Small intestine (tissue), 16 donors: Measurements from ENCODE around the gene LITAF. TPM values are rescaled to one million over a fixed set of nuclear protein-coding genes. Genes with fewer than 3 reads are reported as not detected.
A peak's percentile ranks its signal among the peaks of the same experiment; 100 is the strongest.

Experiments used
- DNase-seq, 2 donors: peaks; one replicate each; pipeline versions ENCODE4 v3.0.0 to v3.0.0-alpha.2; 2013
- FAIRE-seq: peaks from 2 replicates; lab custom pipeline; 2012; peaks lifted over from hg19 to GRCh38; lab: Jason Lieb, UNC
- H3K27ac ChIP-seq, 3 donors: one replicate each; pipeline ENCODE4 v1.5.1; 2013; ENCODE audit warnings: low read length in 2 of 3, mild to moderate bottlenecking in 2 of 3, control low read depth in 1 of 3, inconsistent platforms in 1 of 3, low read depth in 1 of 3, moderate library complexity in 1 of 3
- H3K27me3 ChIP-seq, 3 donors: one replicate each; pipeline ENCODE4 v1.6.1; 2013; ENCODE audit warnings: low read length in 3 of 3, inconsistent platforms in 1 of 3; ENCODE audit not compliant: control insufficient read depth in 3 of 3, insufficient read depth in 3 of 3
- H3K36me3 ChIP-seq, 3 donors: one replicate each; pipeline ENCODE4 v1.6.1; 2013; ENCODE audit warnings: low read length in 3 of 3, inconsistent platforms in 1 of 3, low read depth in 1 of 3, mild to moderate bottlenecking in 1 of 3, moderate library complexity in 1 of 3; ENCODE audit not compliant: control insufficient read depth in 3 of 3, insufficient read depth in 2 of 3
- H3K4me1 ChIP-seq, 3 donors: one replicate each; pipeline ENCODE4 v1.6.1; 2013; ENCODE audit warnings: low read length in 2 of 3, inconsistent platforms in 1 of 3, low read depth in 1 of 3, mild to moderate bottlenecking in 1 of 3, moderate library complexity in 1 of 3; ENCODE audit not compliant: control insufficient read depth in 3 of 3, insufficient read depth in 2 of 3
- H3K4me3 ChIP-seq, 3 donors: one replicate each; pipeline ENCODE4 v1.5.1; 2013; ENCODE audit warnings: low read length in 3 of 3, control low read depth in 1 of 3, inconsistent platforms in 1 of 3, low read depth in 1 of 3, mild to moderate bottlenecking in 1 of 3, moderate library complexity in 1 of 3
- H3K9me3 ChIP-seq, 2 donors: one replicate each; pipeline ENCODE4 v1.6.1; 2013; ENCODE audit warnings: low read depth in 1 of 2, low read length in 1 of 2; ENCODE audit not compliant: control insufficient read depth in 2 of 2, insufficient read depth in 1 of 2
- WGBS, 3 donors: extraction: QIAGEN DNeasy Blood & Tissue Kit; methylation state at CpG; one replicate each; pipeline ENCODE4 v1.1.7; 2013; 5-methylcytosine and 5-hydroxymethylcytosine counted together
- long read RNA-seq, 10 donors: transcript quantifications; one replicate each; lab custom pipeline, GENCODE V29; 2026
- polyA plus RNA-seq, 4 donors: library from polyadenylated mRNA; stranded (reverse) in 3 of 4; unstranded in 1 of 4; fragments of 200-250 nt in 3 of 4; fragments of 120-200 nt in 1 of 4; gene quantifications; one replicate each; pipeline versions ENCODE4 v1.2.1 to v1.2.3, GENCODE V29; 2013
- donor health status: healthy with polysubstance abuse.
- donor health status: control.
- donor health status: control.
- donor health status: Bipolar disorder and iron deficiency.
- donor health status: healthy.

Gene LITAF
- polyA plus RNA-seq, result 100 to 1,000 TPM in 1 of 4 donors, 10 to 100 TPM in 3; 18.1 to 112 (median 46.2) TPM
- long read RNA-seq, donor 1, result 0 reads
- long read RNA-seq, donor 2, transcript LITAF-221 (4 exons, 2,467 nt), result major isoform, 12 of 25 reads
- long read RNA-seq, donor 2, partial matches to known transcripts, result 10 of 25 reads
- long read RNA-seq, donor 2, other reads (novel, unspliced or antisense), result 0 of 25 reads
- long read RNA-seq, donor 3, transcript LITAF-221 (4 exons, 2,467 nt), result major isoform, 16 of 28 reads
- long read RNA-seq, donor 3, partial matches to known transcripts, result 6 of 28 reads
- long read RNA-seq, donor 3, other reads (novel, unspliced or antisense), result 0 of 28 reads
- long read RNA-seq, donor 4, result 0 reads
- long read RNA-seq, donor 5, partial matches to known transcripts, result 0 of 4 reads
- long read RNA-seq, donor 5, other reads (novel, unspliced or antisense), result 0 of 4 reads
- long read RNA-seq, donor 6, transcript LITAF-221 (4 exons, 2,467 nt), result major isoform, 23 of 38 reads
- long read RNA-seq, donor 6, partial matches to known transcripts, result 12 of 38 reads
- long read RNA-seq, donor 6, other reads (novel, unspliced or antisense), result 0 of 38 reads
- long read RNA-seq, donor 7, transcript LITAF-221 (4 exons, 2,467 nt), result major isoform, 5 of 8 reads
- long read RNA-seq, donor 7, partial matches to known transcripts, result 0 of 8 reads
- long read RNA-seq, donor 7, other reads (novel, unspliced or antisense), result 0 of 8 reads
- long read RNA-seq, donor 8, partial matches to known transcripts, result 0 of 4 reads
- long read RNA-seq, donor 8, other reads (novel, unspliced or antisense), result 0 of 4 reads
- long read RNA-seq, donor 9, partial matches to known transcripts, result 0 of 3 reads
- long read RNA-seq, donor 9, other reads (novel, unspliced or antisense), result 0 of 3 reads
- long read RNA-seq, donor 10, transcript LITAF-214 (2 exons, 486 nt), result minor isoform, 7 of 72 reads
- long read RNA-seq, donor 10, transcript LITAF-221 (4 exons, 2,467 nt), result major isoform, 28 of 72 reads
- long read RNA-seq, donor 10, transcript LITAF-205 (4 exons, 1,118 nt), result minor isoform, 5 of 72 reads
- long read RNA-seq, donor 10, partial matches to known transcripts, result 31 of 72 reads
- long read RNA-seq, donor 10, other reads (novel, unspliced or antisense), result 0 of 72 reads

GRCh38 chr16:11586856-11587642 is at the start of gene LITAF:
Gene LITAF (minus strand): TSS chr16:11586919. CDS start chr16:11556730, 30,189 bp downstream.
- no peaks in the 10 kb centered on the region for H3K36me3 ChIP-seq
- DNase-seq (peak; percentile 47 to 81), FAIRE-seq (no peak)
- peak within 1 kb of the TSS; percentile 82 to 97 (median 88) for H3K4me3 ChIP-seq
- H3K27ac ChIP-seq, result peak within 1 kb of the TSS; percentile 74 to 86 (median 79)
- no peaks in the 10 kb centered on the region for H3K27me3 ChIP-seq
- H3K9me3 ChIP-seq, result peaks cover 0 to 4% of the 10 kb centered on the region in 2 donors
- WGBS, 3 donors, result 2 to 7% (median 4%) methylated on average over 29 to 74 of the region's 74 CpGs
- peaks cover 0 to 14% (median 8%) of the 10 kb centered on the region in 3 donors for H3K4me1 ChIP-seq

GRCh38 chr16:11636172-11636721 is 49.5 kb upstream of the LITAF start:
- no peak for FAIRE-seq
- H3K4me1 ChIP-seq, result peaks cover 0 to 28% (median 3%) of the 10 kb centered on the region in 3 donors
- H3K4me3 ChIP-seq, result peak overlapping the region in 2 of 3 donors; percentile 23 to 34
- WGBS, 3 donors, result 10 to 44% (median 26%) methylated on average over 14 of the region's 14 CpGs
- peaks cover 0 to 3% (median 0%) of the 10 kb centered on the region in 3 donors for H3K27me3 ChIP-seq
- H3K27ac ChIP-seq, result peak overlapping the region; percentile 53 to 99 (median 70)
- DNase-seq, result peak; percentile 83 to 97
- H3K9me3 ChIP-seq, result no peaks in the 10 kb centered on the region
- no peaks in the 10 kb centered on the region for H3K36me3 ChIP-seq

- DNase-seq, result no peak
- H3K4me3 ChIP-seq, result peak overlapping the region in 2 of 3 donors; percentile 23 to 34
- peaks cover 0 to 23% (median 0%) of the 10 kb centered on the region in 3 donors for H3K4me1 ChIP-seq
- no peaks in the 10 kb centered on the region for H3K36me3 ChIP-seq
- WGBS, 3 donors, result 44 to 74% (median 58%) methylated on average over 12 of the region's 12 CpGs
- no peaks in the 10 kb centered on the region for H3K9me3 ChIP-seq
- peaks cover 0 to 3% (median 0%) of the 10 kb centered on the region in 3 donors for H3K27me3 ChIP-seq
- FAIRE-seq, result no peak
- peak overlapping the region; percentile 53 to 99 (median 70) for H3K27ac ChIP-seq
These were observed 49.0 kb upstream of the LITAF start for GRCh38 chr16:11635679-11636171.

GRCh38 chr16:11635113-11635652 is 48.5 kb upstream of the LITAF start:
- H3K27ac ChIP-seq, result peak overlapping the region; percentile 53 to 99 (median 70)

GRCh38 chr16:11634312-11634711 is 47.6 kb upstream of the LITAF start:
- Histone ChIP-seq H3K4me1 (peaks cover 0 to 19% (median 0%) of the 10 kb centered on the region in 3 donors), H3K27ac (no peak overlapping the region), H3K27me3 (peaks cover 0 to 3% (median 0%) of the 10 kb centered on the region in 3 donors), H3K4me3 (no peak overlapping the region), H3K36me3 (no peaks in the 10 kb centered on the region), H3K9me3 (no peaks in the 10 kb centered on the region)
- DNase-seq (no peak), FAIRE-seq (no peak)
- WGBS, 3 donors, result 80 to 83% (median 80%) methylated on average over 6 of the region's 6 CpGs

More at GRCh38 chr16:11635113-11635652, 48.5 kb upstream of the LITAF start:
- peak; percentile 43 to 96 for DNase-seq
- WGBS, 3 donors, result 32 to 77% (median 47%) methylated on average over 10 of the region's 10 CpGs
- H3K36me3 ChIP-seq, result no peaks in the 10 kb centered on the region
- H3K9me3 ChIP-seq, result no peaks in the 10 kb centered on the region
- peak overlapping the region in 1 of 3 donors; percentile 34 for H3K4me3 ChIP-seq
- peaks cover 0 to 3% (median 0%) of the 10 kb centered on the region in 3 donors for H3K27me3 ChIP-seq
- H3K4me1 ChIP-seq, result peaks cover 0 to 19% (median 0%) of the 10 kb centered on the region in 3 donors
- no peak for FAIRE-seq

GRCh38 chr16:11633113-11633512 is 46.4 kb upstream of the LITAF start:
- H3K27me3 ChIP-seq, result peaks cover 0 to 3% (median 0%) of the 10 kb centered on the region in 3 donors
- H3K27ac ChIP-seq, result peak overlapping the region in 2 of 3 donors; percentile 15 to 47
- no peak for FAIRE-seq
- no peak for DNase-seq
- H3K4me3 ChIP-seq, result no peak overlapping the region
- H3K4me1 ChIP-seq, result peaks cover 0 to 19% (median 0%) of the 10 kb centered on the region in 3 donors
- H3K9me3 ChIP-seq, result no peaks in the 10 kb centered on the region
- H3K36me3 ChIP-seq, result no peaks in the 10 kb centered on the region
- WGBS, 3 donors, result 69 to 86% (median 74%) methylated on average over 3 of the region's 3 CpGs

GRCh38 chr16:11632455-11632939 is 45.8 kb upstream of the LITAF start:
- DNase-seq (peak in 1 of 2 donors; percentile 42), FAIRE-seq (no peak)
- peak overlapping the region in 2 of 3 donors; percentile 22 to 26 for H3K27ac ChIP-seq
- peaks cover 0 to 19% (median 0%) of the 10 kb centered on the region in 3 donors for H3K4me1 ChIP-seq
- no peaks in the 10 kb centered on the region for H3K9me3 ChIP-seq
- WGBS, 3 donors, result 52 to 82% (median 79%) methylated on average over 15 of the region's 15 CpGs
- no peak overlapping the region for H3K4me3 ChIP-seq
- H3K36me3 ChIP-seq, result no peaks in the 10 kb centered on the region
- H3K27me3 ChIP-seq, result peaks cover 0 to 3% (median 0%) of the 10 kb centered on the region in 3 donors
